ENCODE measurements around the gene TMEM121B.

The TMEM121B gene

DNA sequence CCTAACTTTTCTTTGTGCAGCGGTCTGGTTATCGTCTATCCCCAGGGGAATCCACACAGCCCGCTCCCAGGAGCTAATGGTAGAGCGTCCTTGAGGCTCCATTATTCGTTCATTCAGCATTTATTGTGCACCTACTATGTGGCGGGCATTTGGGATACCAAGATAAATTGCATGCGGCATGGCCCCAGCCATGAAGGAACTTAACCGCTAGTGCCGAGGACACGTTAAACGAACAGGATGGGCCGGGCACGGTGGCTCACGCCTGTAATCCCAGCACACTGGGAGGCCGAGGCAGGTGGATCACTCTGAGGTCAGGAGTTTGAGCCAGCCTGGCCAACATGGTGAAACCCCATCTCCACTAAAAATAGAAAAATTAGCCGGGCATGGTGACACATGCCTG is 11.2 kb downstream of the TMEM121B start:
- no peak for DNase-seq

DNA sequence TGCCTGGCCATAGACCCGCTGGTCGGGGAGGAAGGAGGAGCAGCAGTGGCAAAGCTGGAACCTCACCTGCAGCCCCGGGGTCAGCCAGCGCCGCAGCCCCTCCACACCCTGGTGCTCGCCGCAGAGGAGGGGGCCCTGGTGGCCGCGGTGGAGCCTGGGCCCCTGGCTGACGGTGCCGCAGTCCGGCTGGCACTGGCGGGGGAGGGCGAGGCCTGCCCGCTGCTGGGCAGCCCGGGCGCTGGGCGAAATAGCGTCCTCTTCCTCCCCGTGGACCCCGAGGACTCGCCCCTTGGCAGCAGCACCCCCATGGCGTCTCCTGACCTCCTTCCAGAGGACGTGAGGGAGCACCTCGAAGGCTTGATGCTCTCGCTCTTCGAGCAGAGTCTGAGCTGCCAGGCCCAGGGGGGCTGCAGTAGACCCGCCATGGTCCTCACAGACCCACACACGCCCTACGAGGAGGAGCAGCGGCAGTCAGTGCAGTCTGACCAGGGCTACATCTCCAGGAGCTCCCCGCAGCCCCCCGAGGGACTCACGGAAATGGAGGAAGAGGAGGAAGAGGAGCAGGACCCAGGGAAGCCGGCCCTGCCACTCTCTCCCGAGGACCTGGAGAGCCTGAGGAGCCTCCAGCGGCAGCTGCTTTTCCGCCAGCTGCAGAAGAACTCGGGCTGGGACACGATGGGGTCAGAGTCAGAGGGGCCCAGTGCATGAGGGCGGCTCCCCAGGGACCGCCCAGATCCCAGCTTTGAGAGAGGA is 11.9 kb downstream of the TMEM121B start:
- DNase-seq: no peak

DNA sequence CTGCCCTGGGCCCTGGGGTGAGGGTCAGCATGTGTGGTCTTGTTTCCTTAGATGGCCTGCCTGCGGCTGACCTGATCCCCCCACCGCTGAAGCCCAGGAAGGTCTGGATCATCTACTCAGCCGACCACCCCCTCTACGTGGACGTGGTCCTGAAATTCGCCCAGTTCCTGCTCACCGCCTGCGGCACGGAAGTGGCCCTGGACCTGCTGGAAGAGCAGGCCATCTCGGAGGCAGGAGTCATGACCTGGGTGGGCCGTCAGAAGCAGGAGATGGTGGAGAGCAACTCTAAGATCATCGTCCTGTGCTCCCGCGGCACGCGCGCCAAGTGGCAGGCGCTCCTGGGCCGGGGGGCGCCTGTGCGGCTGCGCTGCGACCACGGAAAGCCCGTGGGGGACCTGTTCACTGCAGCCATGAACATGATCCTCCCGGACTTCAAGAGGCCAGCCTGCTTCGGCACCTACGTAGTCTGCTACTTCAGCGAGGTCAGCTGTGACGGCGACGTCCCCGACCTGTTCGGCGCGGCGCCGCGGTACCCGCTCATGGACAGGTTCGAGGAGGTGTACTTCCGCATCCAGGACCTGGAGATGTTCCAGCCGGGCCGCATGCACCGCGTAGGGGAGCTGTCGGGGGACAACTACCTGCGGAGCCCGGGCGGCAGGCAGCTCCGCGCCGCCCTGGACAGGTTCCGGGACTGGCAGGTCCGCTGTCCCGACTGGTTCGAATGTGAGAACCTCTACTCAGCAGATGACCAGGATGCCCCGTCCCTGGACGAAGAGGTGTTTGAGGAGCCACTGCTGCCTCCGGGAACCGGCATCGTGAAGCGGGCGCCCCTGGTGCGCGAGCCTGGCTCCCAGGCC is 12.7 kb downstream of the TMEM121B start:
- DNase-seq: no peak

GRCh38 chr22:17107547-17107810 is 13.7 kb downstream of the TMEM121B start:
- no peak for DNase-seq

GRCh38 chr22:17106785-17107546 is 14.2 kb downstream of the TMEM121B start:
- DNase-seq: no peak

DNA sequence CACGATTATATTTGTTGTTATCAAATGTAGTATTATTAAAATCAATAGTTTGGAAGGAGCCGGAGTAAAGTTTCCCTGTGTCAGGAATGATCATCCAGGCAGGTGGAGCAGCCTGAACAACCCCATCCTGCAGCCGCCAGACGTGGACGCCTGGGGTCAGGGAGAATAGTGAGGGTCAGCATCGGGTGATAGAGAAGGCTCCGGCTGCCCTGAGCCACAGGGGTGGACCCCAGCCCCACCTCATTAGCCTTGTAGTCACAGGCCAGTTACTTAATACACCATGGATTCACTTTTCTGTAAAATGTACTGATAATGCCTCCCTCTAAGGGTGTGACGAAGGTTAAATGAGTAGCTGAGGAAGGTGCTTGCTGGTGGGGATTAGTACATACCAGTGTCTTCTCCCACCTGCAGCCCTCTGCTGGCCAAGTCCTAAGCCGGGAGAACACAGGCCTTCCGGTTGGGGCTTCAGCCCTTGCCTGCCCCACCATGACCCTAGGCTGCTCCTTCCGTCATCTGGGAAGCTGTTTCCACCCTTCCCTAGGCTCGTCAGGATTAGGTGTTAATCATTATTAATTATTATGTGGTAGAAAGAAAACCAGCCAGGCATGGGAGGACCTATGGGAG is 14.9 kb downstream of the TMEM121B start:
- DNase-seq: no peak

DNA sequence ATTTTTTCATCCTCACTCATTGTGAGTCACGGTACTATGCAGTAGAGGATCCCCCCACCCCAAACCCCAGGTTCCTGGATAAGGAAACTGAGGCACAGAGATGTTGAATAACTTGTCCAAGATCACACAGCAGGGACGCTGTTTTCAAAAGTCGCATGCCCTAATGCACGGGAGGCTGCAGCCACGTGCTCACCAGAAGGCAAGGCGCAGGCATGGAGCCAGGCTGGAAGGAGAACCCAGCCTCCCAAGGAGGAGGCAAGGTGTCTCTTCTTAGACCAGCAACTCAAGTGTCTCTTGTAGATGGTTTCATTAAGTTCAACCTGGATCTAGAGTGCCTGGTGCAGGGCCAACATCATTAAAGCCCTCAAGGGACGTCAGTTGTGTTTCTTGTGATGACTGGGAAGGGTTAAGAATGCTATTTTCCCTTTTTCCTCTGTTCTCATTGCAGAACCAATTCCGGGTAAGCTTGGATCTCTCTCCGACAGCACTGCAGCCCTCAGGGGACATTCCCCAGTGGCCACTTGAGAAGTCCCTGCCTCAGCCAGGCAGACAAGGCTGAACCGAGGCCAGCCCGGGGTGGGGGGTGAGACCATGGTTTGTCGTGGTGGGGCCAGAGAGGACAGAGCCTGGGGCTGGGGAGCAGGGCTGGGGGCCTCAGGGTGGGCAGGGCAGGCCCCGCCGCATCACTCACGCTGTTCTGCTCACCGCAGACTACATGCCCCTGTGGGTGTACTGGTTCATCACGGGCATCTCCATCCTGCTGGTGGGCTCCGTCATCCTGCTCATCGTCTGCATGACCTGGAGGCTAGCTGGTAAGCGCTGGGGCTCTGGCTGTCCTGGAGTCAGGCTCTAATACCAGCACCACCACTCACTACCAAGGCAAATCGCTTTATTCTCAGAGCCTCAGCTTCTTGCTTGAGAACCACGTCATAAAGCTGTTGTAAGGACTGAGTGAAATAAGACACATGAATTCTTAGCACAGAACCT is 15.7 kb downstream of the TMEM121B start:
- DNase-seq: no peak

DNA sequence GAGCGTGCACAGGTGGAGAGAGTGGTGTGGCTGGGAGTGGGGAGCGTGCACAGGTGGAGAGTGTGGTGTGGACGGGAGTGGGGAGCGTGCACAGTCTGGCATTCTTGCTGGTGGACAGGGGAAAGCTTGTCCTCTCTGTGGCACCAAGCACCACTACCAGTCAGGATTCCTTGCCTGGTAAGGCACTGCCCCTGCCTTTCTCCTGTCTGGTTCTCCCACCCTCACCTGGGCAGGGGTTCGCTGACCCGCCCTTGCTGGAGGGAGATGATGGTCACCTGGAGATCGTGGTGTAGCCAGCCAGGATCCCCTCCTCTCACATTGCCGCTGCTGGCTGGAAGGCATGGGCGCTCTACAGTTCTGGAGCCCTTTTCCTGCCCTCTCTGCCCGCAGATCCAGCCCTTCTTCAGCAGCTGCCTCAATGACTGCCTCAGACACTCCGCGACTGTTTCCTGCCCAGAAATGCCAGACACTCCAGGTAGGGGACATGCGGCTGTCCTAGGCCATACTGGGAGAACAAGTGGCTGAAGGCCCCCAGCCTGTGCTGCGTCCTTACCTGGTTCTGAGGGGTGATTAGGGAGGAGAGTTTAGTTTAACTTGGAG is 16.7 kb downstream of the TMEM121B start:
- DNase-seq: no peak

GRCh38 chr22:17103351-17103750 is 17.8 kb downstream of the TMEM121B start:
- no peak for DNase-seq

GRCh38 chr22:17102297-17102667 is 18.9 kb downstream of the TMEM121B start:
- no peak for DNase-seq

DNA sequence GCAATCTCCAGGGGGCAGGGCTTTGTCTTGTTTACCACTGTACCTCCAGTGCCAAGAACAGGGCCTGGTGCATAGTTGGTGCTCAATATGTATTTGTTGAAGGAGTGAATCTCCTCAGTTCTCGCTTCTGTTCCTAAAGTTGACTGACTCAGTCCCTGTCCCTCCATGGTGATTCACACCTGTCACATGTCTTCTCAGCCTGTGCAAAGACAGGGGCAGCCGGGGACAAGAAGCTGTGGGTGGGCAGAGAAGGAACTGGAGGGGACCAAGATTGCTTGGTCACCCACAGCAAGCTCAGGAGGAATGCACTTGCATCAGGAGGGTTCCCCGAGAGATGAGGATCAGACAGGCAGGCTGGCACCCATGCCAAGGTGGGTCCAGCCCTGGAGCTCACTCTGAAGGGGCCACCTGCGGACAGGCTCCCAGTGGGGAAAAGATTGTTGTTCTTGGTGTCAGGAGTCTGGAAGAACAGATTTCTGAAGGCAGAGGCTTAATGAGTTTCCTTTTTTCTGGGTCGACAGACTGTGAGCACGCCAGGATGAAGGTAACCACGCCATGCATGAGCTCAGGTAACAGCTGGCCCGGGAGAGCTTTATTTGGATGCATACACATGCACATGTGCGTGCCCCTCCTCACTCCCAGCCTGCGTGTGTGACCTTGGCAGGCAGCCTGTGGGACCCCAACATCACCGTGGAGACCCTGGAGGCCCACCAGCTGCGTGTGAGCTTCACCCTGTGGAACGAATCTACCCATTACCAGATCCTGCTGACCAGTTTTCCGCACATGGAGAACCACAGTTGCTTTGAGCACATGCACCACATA is 19.5 kb downstream of the TMEM121B start:
- DNase-seq: no peak

DNA sequence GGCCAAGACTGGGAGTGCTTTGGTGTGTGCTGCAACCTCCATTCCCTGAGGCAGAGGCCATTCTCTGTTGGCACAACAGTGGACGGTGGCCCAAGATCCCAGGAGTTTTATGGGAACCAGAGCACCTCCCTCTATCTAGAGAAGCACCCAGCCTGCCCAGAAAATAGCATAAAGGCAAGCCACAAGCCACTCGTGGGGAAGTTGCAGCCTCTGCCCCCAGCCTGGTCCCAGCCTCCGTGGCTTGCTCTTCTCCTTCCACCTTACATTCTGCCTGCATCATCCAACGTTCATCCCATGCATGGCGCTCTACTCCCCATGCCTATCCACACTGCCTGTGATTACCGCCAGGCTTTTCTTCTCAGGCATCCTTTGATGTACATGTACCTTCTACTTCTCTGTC is 20.5 kb downstream of the TMEM121B start:
- DNase-seq: no peak

GRCh38 chr22:17098379-17098819 is 22.8 kb downstream of the TMEM121B start:
- no peak for DNase-seq

DNA sequence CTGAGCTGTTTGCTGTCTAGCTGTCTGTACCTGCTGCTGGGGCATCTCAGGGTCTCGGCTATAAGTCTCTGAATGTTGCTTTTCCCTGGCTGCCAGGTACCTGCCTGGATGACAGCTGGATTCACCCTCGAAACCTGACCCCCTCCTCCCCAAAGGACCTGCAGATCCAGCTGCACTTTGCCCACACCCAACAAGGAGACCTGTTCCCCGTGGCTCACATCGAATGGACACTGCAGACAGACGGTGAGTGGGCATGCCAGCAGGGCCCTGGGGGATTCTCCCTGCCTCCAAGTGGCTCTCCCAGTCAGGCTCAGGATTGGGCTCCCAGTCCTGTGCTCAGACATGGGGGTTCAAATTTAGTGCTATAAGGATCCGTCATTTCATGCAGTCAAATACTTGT is 23.5 kb downstream of the TMEM121B start:
- DNase-seq: no peak

- DNase-seq: no peak
These were observed 24.1 kb downstream of the TMEM121B start for GRCh38 chr22:17097062-17097461.

DNA sequence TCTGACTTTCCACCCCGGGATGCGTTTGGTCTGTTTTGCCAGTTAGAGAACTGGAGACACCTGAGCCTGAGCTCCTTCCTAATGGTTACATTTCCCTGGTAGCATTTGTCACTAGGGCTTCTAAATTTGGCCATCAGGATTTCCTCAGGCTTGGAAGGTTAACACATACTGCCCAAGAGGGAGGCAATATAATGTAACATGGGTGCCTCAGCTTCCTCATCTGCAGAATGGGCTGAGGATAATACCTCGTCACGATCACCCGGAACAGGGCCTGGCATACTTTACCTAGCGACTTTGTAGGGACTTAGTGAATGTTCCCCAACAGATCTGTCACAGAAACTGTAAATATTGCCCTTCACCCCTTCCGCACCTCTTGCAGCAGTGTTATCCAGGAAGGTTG is 25.1 kb downstream of the TMEM121B start:
- DNase-seq: no peak

- DNase-seq: no peak
These were observed 25.6 kb downstream of the TMEM121B start for GRCh38 chr22:17095538-17095937.

GRCh38 chr22:17093081-17093480 is 28.1 kb downstream of the TMEM121B start:
- no peak for DNase-seq

DNA sequence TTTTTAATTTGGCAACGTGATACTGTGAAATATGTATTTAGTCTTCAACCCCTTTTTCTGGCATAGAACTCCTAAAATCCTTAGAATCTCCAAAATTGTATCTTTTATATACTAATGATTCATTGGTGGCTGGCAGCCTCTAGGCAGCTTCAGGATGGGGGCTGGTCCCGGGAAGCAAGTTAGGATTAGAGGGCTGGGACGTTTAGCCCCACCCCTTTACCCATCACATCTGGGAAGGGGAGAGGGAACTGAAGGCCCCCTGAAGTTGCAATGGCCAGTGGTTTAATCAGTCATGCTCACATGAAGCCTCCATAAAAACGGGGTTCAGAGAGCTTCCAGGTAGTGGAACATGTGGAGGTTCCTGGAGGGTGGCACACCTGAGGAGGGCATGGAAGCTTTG is 29.3 kb downstream of the TMEM121B start:
- no peak for DNase-seq

GRCh38 chr22:17090550-17090949 is 30.6 kb downstream of the TMEM121B start:
- DNase-seq: no peak

Measured in stimulated activated CD8-positive, alpha-beta memory T cell treated with anti-CD3 and anti-CD28 coated beads, Interleukin-4, amount 100 ng/mL, for 48 hours (primary cell).